ENCODE data around the gene RNF152. TPM values are rescaled to one million over a fixed set of nuclear protein-coding genes. Genes with fewer than 3 reads are reported as not detected.

The RNF152 gene
- polyA plus RNA-seq, 1 experiment: 6.5 TPM

- TF ChIP-seq, protein P1, sequence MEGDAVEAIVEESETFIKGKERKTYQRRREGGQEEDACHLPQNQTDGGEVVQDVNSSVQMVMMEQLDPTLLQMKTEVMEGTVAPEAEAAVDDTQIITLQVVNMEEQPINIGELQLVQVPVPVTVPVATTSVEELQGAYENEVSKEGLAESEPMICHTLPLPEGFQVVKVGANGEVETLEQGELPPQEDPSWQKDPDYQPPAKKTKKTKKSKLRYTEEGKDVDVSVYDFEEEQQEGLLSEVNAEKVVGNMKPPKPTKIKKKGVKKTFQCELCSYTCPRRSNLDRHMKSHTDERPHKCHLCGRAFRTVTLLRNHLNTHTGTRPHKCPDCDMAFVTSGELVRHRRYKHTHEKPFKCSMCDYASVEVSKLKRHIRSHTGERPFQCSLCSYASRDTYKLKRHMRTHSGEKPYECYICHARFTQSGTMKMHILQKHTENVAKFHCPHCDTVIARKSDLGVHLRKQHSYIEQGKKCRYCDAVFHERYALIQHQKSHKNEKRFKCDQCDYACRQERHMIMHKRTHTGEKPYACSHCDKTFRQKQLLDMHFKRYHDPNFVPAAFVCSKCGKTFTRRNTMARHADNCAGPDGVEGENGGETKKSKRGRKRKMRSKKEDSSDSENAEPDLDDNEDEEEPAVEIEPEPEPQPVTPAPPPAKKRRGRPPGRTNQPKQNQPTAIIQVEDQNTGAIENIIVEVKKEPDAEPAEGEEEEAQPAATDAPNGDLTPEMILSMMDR (IDR thresholded peaks at IDR 0.05; ENCODE audit: insufficient read depth, low read depth, low read length): no peak
- ChIA-PET POLR2A (no interaction called here), CTCF (interaction anchor here (1.8 kb wide), 1 partner anchor 248 kb away, joined by 5 read pairs; no protein-coding TSS in a partner anchor)
- DNase-seq (ENCODE audit: low read depth): no peak
- no peaks in the 10 kb centered on the region; the same call in 1 of the 2 replicates for H3K36me3 ChIP-seq (ENCODE audit: control insufficient read depth, insufficient read depth, low read length)
- H3K4me3 ChIP-seq (ENCODE audit: low read depth, low read length): no peak overlapping the region
- H3K27me3 ChIP-seq (ENCODE audit: control insufficient read depth, insufficient read depth, low read length): no peaks in the 10 kb centered on the region
Observed at GRCh38 chr18:61883547-61883946, 9.3 kb downstream of the RNF152 start.

DNA sequence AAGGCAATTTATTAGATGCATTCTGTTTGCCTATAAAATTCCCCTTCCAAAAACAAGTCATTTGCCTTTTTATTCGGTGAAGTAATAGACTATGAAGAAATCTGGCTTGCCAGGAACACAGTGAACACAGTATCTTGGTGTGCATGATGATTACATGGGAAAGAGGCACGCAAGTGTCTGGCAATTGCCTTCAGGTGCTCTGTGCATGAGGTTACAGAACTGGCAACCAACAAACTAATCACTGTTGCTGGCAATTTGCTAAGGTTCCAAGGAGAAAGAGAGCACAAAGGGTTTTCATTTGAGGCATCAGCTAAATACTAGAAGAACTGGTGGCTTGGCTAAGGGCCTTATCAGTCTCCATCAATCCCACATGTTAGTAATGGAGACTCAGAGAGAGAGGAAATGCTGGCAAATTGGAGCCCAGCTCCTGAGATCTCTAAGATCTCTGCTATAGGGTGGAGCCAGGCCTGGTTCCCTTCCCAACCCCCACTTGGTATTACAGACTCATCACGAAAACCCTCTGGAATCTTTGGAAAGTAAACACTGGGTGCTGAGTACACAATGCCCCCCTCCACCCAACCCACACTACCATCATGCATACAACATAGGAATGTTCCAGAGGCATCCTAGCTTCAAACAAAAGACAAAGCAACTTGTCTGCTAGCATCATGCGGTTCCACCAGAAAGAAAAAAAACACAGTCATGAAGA is 10.4 kb downstream of the RNF152 start:
- H3K36me3 ChIP-seq (ENCODE audit: control insufficient read depth, insufficient read depth, low read length): no peaks in the 10 kb centered on the region; the same call in none of the 2 replicates
- ChIA-PET CTCF (interaction anchor here (0.6 to 1.8 kb wide), 4 partner anchors 12 to 249 kb away, joined by 3 to 6 read pairs (median 4); no protein-coding TSS in a partner anchor), POLR2A (no interaction called here)
- no peak overlapping the region for H3K4me3 ChIP-seq (ENCODE audit: low read depth, low read length)
- TF ChIP-seq, protein P1 (IDR thresholded peaks at IDR 0.05; ENCODE audit: insufficient read depth, low read depth, low read length): no peak
- no peaks in the 10 kb centered on the region for H3K27me3 ChIP-seq (ENCODE audit: control insufficient read depth, insufficient read depth, low read length)
- DNase-seq (ENCODE audit: low read depth): no peak

GRCh38 chr18:61876899-61877298 is 15.9 kb downstream of the RNF152 start:
- ChIA-PET POLR2A (no interaction called here), CTCF (interaction anchor here (1.3 kb wide), 1 partner anchor 10 kb away, joined by 5 read pairs; no protein-coding TSS in a partner anchor)
- no peak for DNase-seq (ENCODE audit: low read depth)
- Histone ChIP-seq H3K36me3 (ENCODE audit: control insufficient read depth, insufficient read depth, low read length) (no peaks in the 10 kb centered on the region; the same call in none of the 2 replicates), H3K4me3 (ENCODE audit: low read depth, low read length) (no peak overlapping the region), H3K27me3 (ENCODE audit: control insufficient read depth, insufficient read depth, low read length) (no peaks in the 10 kb centered on the region)
- TF ChIP-seq, protein P1 (IDR thresholded peaks at IDR 0.05; ENCODE audit: insufficient read depth, low read depth, low read length): no peak

GRCh38 chr18:61870151-61870550 is 22.7 kb downstream of the RNF152 start:
- CTCF ChIA-PET: interaction anchor here (0.8 to 1.1 kb wide), 2 partner anchors 12 to 23 kb away, joined by 3 read pairs; no protein-coding TSS in a partner anchor
- H3K36me3 ChIP-seq (ENCODE audit: control insufficient read depth, insufficient read depth, low read length): no peaks in the 10 kb centered on the region
- no peak overlapping the region for H3K4me3 ChIP-seq (ENCODE audit: low read depth, low read length)
- TF ChIP-seq, protein P1 (IDR thresholded peaks at IDR 0.05; ENCODE audit: insufficient read depth, low read depth, low read length): no peak
- H3K27me3 ChIP-seq (ENCODE audit: control insufficient read depth, insufficient read depth, low read length): no peaks in the 10 kb centered on the region
- no peak for DNase-seq (ENCODE audit: low read depth)
- POLR2A ChIA-PET: no interaction called here

DNA sequence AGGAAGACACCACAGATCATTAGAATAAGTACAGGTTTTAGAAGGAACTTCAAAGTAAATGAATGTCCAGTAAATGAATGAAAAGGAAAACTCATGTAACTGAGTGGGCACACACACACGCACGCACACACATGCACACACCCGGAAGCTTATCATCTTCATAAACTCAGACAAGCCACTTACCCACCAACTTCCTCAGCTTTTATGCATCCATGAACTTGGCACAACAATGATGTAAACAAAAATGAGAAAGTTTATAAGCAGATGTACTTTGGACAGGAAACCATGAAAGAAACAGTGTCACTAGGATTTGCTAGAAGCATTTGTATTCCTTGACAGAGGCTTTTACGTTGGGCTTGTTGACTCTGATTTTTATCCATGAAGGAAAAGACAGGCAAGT is 23.2 kb downstream of the RNF152 start:
- ChIA-PET CTCF (interaction anchor here (0.6 to 1.1 kb wide), 2 partner anchors 22 to 216 kb away, joined by 3 read pairs; no protein-coding TSS in a partner anchor), POLR2A (no interaction called here)
- Histone ChIP-seq H3K36me3 (ENCODE audit: control insufficient read depth, insufficient read depth, low read length) (no peaks in the 10 kb centered on the region), H3K4me3 (ENCODE audit: low read depth, low read length) (no peak overlapping the region), H3K27me3 (ENCODE audit: control insufficient read depth, insufficient read depth, low read length) (no peaks in the 10 kb centered on the region)
- TF ChIP-seq, protein P1 (IDR thresholded peaks at IDR 0.05; ENCODE audit: insufficient read depth, low read depth, low read length): no peak
- no peak for DNase-seq (ENCODE audit: low read depth)
